Stomach (tissue), 4 donors: ENCODE results near the gene RBL1.
"Not testable (repeated sequence)": the region's sequence is repeated elsewhere in the genome, so short reads cannot be mapped to it uniquely, and the experiment has no call there.

ENCODE experiments used
- CTCF ChIP-seq, 7 experiments: fragments of 450-650 bp in 4 of 7; fragments of 200-600 bp in 3 of 7; sonication (generic) in 3 of 7; IDR thresholded peaks; one replicate each; pipeline ENCODE4 v1.5.1; 2016 to 2019; ENCODE audit warnings: antibody characterized with exemption in 7 of 7, control low read depth in 2 of 7, mild to moderate bottlenecking in 1 of 7
- EP300 ChIP-seq: sonication (generic); formaldehyde crosslinking; IDR thresholded peaks from one replicate; pipeline ENCODE4 v1.6.1; 2017; ENCODE audit warnings: antibody characterized with exemption
- POLR2A ChIP-seq, 4 donors: fragments of 450-650 bp; IDR thresholded peaks; one replicate each; pipeline ENCODE4 v1.6.1; 2016; ENCODE audit warnings: antibody characterized with exemption in 4 of 4, control low read depth in 2 of 4, mild to moderate bottlenecking in 1 of 4, moderate library complexity in 1 of 4
- POLR2AphosphoS5 ChIP-seq, 3 donors: sonication (generic); formaldehyde crosslinking; IDR thresholded peaks; one replicate each; pipeline ENCODE4 v1.6.1; 2016; ENCODE audit warnings: antibody characterized with exemption in 3 of 3

- not testable (repeated sequence) for TF ChIP-seq POLR2A (IDR thresholded peaks at IDR 0.05); CTCF (IDR thresholded peaks at IDR 0.05); POLR2AphosphoS5 (IDR thresholded peaks at IDR 0.05); EP300
These were observed 95.6 kb downstream of the RBL1 start for GRCh38 chr20:37000171-37000570.
